GM12878 (cell line): ENCODE results near the gene CALN1.

ENCODE experiments used
- CHD2 ChIP-seq: IDR thresholded peaks from 2 replicates; pipeline ENCODE4 v1.6.1; 2011; ENCODE audit warnings: low read depth, low read length, improper control_type of control experiment, borderline replicate concordance
- CHD4 ChIP-seq: fragments of 200-600 bp; sonication (generic); IDR thresholded peaks from 2 replicates; pipeline ENCODE4 v1.6.1; 2016; ENCODE audit warnings: mild to moderate bottlenecking
- GABPA ChIP-seq: IDR thresholded peaks from 2 replicates; pipeline ENCODE4 v1.6.1; 2014; ENCODE audit warnings: antibody characterized with exemption, low read depth, mild to moderate bottlenecking, inconsistent platforms
- HDAC6 ChIP-seq: fragments of 200-600 bp; sonication (generic); IDR thresholded peaks from one replicate; pipeline ENCODE4 v1.8.0; 2017; ENCODE audit warnings: antibody characterized with exemption; ENCODE audit not compliant: unreplicated experiment
- TF ChIP-seq, protein P1 (sequence below), 3 experiments: IDR thresholded peaks in 2 of 3; conservative IDR thresholded peaks in 1 of 3; 2 replicates each; pipeline ENCODE4 v1.5.1; 2011; ENCODE audit warnings: low read depth in 3 of 3, low read length in 3 of 3, mild to moderate bottlenecking in 3 of 3, control low read depth in 2 of 3, moderate library complexity in 2 of 3, inconsistent platforms in 1 of 3, mixed read lengths in 1 of 3; ENCODE audit not compliant: control insufficient read depth in 2 of 3, insufficient read depth in 1 of 3; ENCODE audit errors: extremely low read depth in 1 of 3
- TF ChIP-seq, protein P2 (sequence below): fragments of 450-650 bp; IDR thresholded peaks from 2 replicates; pipeline ENCODE4 v1.6.1; 2018; ENCODE audit warnings: borderline replicate concordance, mild to moderate bottlenecking; ENCODE audit not compliant: partially characterized antibody

GRCh38 chr7:72437061-72437585 lies 25.0 kb upstream of the CALN1 start:
- TF ChIP-seq, protein P1, sequence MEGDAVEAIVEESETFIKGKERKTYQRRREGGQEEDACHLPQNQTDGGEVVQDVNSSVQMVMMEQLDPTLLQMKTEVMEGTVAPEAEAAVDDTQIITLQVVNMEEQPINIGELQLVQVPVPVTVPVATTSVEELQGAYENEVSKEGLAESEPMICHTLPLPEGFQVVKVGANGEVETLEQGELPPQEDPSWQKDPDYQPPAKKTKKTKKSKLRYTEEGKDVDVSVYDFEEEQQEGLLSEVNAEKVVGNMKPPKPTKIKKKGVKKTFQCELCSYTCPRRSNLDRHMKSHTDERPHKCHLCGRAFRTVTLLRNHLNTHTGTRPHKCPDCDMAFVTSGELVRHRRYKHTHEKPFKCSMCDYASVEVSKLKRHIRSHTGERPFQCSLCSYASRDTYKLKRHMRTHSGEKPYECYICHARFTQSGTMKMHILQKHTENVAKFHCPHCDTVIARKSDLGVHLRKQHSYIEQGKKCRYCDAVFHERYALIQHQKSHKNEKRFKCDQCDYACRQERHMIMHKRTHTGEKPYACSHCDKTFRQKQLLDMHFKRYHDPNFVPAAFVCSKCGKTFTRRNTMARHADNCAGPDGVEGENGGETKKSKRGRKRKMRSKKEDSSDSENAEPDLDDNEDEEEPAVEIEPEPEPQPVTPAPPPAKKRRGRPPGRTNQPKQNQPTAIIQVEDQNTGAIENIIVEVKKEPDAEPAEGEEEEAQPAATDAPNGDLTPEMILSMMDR (IDR thresholded peaks at IDR 0.05 in 2 of 3, conservative IDR thresholded peaks at IDR 0.05 in 1 of 3; ENCODE audit: control insufficient read depth in 2 of 3, extremely low read depth in 1 of 3, insufficient read depth in 1 of 3, low read depth in 3 of 3, low read length in 3 of 3), result no peak
- TF ChIP-seq, protein P2, sequence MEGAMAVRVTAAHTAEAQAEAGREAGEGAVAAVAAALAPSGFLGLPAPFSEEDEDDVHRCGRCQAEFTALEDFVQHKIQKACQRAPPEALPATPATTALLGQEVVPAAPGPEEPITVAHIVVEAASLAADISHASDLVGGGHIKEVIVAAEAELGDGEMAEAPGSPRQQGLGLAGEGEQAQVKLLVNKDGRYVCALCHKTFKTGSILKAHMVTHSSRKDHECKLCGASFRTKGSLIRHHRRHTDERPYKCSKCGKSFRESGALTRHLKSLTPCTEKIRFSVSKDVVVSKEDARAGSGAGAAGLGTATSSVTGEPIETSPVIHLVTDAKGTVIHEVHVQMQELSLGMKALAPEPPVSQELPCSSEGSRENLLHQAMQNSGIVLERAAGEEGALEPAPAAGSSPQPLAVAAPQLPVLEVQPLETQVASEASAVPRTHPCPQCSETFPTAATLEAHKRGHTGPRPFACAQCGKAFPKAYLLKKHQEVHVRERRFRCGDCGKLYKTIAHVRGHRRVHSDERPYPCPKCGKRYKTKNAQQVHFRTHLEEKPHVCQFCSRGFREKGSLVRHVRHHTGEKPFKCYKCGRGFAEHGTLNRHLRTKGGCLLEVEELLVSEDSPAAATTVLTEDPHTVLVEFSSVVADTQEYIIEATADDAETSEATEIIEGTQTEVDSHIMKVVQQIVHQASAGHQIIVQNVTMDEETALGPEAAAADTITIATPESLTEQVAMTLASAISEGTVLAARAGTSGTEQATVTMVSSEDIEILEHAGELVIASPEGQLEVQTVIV, result no peak
- TF ChIP-seq CHD4 (no peak), GABPA (no peak), CHD2 (no peak), HDAC6 (no peak)
